ENCODE data around the gene WDR64.

GRCh38 chr1:241840164-241840563 is 188.1 kb downstream of the WDR64 start:
- TF ChIP-seq CTCF (IDR thresholded peaks at IDR 0.05) (no peak), POLR2A (IDR thresholded peaks at IDR 0.05) (no peak), POLR2AphosphoS5 (IDR thresholded peaks at IDR 0.05) (no peak)
